ENCODE measurements around the gene CASQ2.

CASQ2 gene

GRCh38 chr1:115658646-115659045 is 109.9 kb downstream of the CASQ2 start:
- DNase-seq, result no peak

- DNase-seq, result no peak
These were observed 111.9 kb downstream of the CASQ2 start for GRCh38 chr1:115656461-115657077.

- DNase-seq, result no peak
These were observed 112.6 kb downstream of the CASQ2 start for GRCh38 chr1:115655916-115656315.

GRCh38 chr1:115655306-115655663 is 113.2 kb downstream of the CASQ2 start:
- no peak for DNase-seq

- DNase-seq, result no peak
These were observed 113.7 kb downstream of the CASQ2 start for GRCh38 chr1:115654663-115655305.

GRCh38 chr1:115654125-115654524 is 114.4 kb downstream of the CASQ2 start:
- DNase-seq, result no peak

- DNase-seq, result no peak
These were observed 116.2 kb downstream of the CASQ2 start for GRCh38 chr1:115652236-115652788.

GRCh38 chr1:115651391-115651790 is 117.1 kb downstream of the CASQ2 start:
- DNase-seq, result no peak

GRCh38 chr1:115650961-115651360 is 117.6 kb downstream of the CASQ2 start:
- DNase-seq, result no peak
